ENCODE measurements around the gene SCYGR7. TPM values are rescaled to one million over a fixed set of nuclear protein-coding genes. Genes with fewer than 3 reads are reported as not detected.
A peak's percentile ranks its signal among the peaks of the same experiment; 100 is the strongest.

SCYGR7 gene
- polyA plus RNA-seq, 1 donor from 2014 or later: not detected

GRCh38 chr2:227774011-227774624, 46.0 kb downstream of the SCYGR7 start:
- no peak for TF ChIP-seq RAD21 (conservative IDR thresholded peaks at IDR 0.05)
- TF ChIP-seq MXI1 (conservative IDR thresholded peaks at IDR 0.05; ENCODE audit: poor library complexity, severe bottlenecking): no peak
- TF ChIP-seq, protein P1, sequence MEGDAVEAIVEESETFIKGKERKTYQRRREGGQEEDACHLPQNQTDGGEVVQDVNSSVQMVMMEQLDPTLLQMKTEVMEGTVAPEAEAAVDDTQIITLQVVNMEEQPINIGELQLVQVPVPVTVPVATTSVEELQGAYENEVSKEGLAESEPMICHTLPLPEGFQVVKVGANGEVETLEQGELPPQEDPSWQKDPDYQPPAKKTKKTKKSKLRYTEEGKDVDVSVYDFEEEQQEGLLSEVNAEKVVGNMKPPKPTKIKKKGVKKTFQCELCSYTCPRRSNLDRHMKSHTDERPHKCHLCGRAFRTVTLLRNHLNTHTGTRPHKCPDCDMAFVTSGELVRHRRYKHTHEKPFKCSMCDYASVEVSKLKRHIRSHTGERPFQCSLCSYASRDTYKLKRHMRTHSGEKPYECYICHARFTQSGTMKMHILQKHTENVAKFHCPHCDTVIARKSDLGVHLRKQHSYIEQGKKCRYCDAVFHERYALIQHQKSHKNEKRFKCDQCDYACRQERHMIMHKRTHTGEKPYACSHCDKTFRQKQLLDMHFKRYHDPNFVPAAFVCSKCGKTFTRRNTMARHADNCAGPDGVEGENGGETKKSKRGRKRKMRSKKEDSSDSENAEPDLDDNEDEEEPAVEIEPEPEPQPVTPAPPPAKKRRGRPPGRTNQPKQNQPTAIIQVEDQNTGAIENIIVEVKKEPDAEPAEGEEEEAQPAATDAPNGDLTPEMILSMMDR (IDR thresholded peaks at IDR 0.05; ENCODE audit: poor library complexity, severe bottlenecking): no peak
- no peak for TF ChIP-seq EP300 (conservative IDR thresholded peaks at IDR 0.05; ENCODE audit: poor library complexity, severe bottlenecking)
- no peak for TF ChIP-seq SMC3 (conservative IDR thresholded peaks at IDR 0.05; ENCODE audit: poor library complexity)
- no peak for TF ChIP-seq TAF1 (IDR thresholded peaks at IDR 0.05; ENCODE audit: low read depth)
- TF ChIP-seq POLR2AphosphoS5 (IDR thresholded peaks at IDR 0.05): no peak
- TF ChIP-seq EZH2 (IDR thresholded peaks at IDR 0.05; ENCODE audit: borderline replicate concordance, insufficient read depth, low read length, poor library complexity, severe bottlenecking): no peak
- TF ChIP-seq, protein P2, sequence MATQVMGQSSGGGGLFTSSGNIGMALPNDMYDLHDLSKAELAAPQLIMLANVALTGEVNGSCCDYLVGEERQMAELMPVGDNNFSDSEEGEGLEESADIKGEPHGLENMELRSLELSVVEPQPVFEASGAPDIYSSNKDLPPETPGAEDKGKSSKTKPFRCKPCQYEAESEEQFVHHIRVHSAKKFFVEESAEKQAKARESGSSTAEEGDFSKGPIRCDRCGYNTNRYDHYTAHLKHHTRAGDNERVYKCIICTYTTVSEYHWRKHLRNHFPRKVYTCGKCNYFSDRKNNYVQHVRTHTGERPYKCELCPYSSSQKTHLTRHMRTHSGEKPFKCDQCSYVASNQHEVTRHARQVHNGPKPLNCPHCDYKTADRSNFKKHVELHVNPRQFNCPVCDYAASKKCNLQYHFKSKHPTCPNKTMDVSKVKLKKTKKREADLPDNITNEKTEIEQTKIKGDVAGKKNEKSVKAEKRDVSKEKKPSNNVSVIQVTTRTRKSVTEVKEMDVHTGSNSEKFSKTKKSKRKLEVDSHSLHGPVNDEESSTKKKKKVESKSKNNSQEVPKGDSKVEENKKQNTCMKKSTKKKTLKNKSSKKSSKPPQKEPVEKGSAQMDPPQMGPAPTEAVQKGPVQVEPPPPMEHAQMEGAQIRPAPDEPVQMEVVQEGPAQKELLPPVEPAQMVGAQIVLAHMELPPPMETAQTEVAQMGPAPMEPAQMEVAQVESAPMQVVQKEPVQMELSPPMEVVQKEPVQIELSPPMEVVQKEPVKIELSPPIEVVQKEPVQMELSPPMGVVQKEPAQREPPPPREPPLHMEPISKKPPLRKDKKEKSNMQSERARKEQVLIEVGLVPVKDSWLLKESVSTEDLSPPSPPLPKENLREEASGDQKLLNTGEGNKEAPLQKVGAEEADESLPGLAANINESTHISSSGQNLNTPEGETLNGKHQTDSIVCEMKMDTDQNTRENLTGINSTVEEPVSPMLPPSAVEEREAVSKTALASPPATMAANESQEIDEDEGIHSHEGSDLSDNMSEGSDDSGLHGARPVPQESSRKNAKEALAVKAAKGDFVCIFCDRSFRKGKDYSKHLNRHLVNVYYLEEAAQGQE (IDR thresholded peaks at IDR 0.05; ENCODE audit: borderline replicate concordance): no peak
- H3K27me3 ChIP-seq (ENCODE audit: insufficient read depth, low read depth, low read length): no peaks in the 10 kb centered on the region
- no peak overlapping the region for H3K27ac ChIP-seq (ENCODE audit: low read length)
- no peaks in the 10 kb centered on the region for H3K36me3 ChIP-seq (ENCODE audit: insufficient read depth, low read length)
- H3K79me2 ChIP-seq (replicated peaks; ENCODE audit: insufficient read depth, low read length): no peaks in the 10 kb centered on the region
- H3F3A ChIP-seq (ENCODE audit: insufficient read depth, low read length, poor library complexity, severe bottlenecking): no peaks in the 10 kb centered on the region
- H3K9ac ChIP-seq (ENCODE audit: low read length): no peak overlapping the region
- no peaks in the 10 kb centered on the region for H3K9me3 ChIP-seq (ENCODE audit: low read length)
- no peaks in the 10 kb centered on the region for H3K9me2 ChIP-seq (ENCODE audit: insufficient read depth, low read length)
- no peaks in the 10 kb centered on the region for H4K20me1 ChIP-seq (ENCODE audit: insufficient read depth)
- no peak overlapping the region for H3K4me3 ChIP-seq (ENCODE audit: low read length)
- no peak overlapping the region for H2AFZ ChIP-seq (ENCODE audit: low read depth, low read length)
- no peak overlapping the region for H3K4me2 ChIP-seq (ENCODE audit: low read length)

- Histone ChIP-seq H2AFZ (ENCODE audit: low read depth, low read length) (no peak overlapping the region), H3K79me2 (replicated peaks; ENCODE audit: insufficient read depth, low read length) (no peaks in the 10 kb centered on the region), H3K4me2 (ENCODE audit: low read length) (no peak overlapping the region), H3K27me3 (ENCODE audit: insufficient read depth, low read depth, low read length) (no peaks in the 10 kb centered on the region), H3K9me2 (ENCODE audit: insufficient read depth, low read length) (no peaks in the 10 kb centered on the region), H3F3A (ENCODE audit: insufficient read depth, low read length, poor library complexity, severe bottlenecking) (no peaks in the 10 kb centered on the region), H3K9ac (ENCODE audit: low read length) (no peak overlapping the region), H4K20me1 (ENCODE audit: insufficient read depth) (no peaks in the 10 kb centered on the region), H3K27ac (ENCODE audit: low read length) (peak overlapping the region; percentile 9), H3K4me3 (ENCODE audit: low read length) (no peak overlapping the region), H3K9me3 (ENCODE audit: low read length) (no peaks in the 10 kb centered on the region), H3K36me3 (ENCODE audit: insufficient read depth, low read length) (no peaks in the 10 kb centered on the region)
- TF ChIP-seq SMC3 (conservative IDR thresholded peaks at IDR 0.05; ENCODE audit: poor library complexity): no peak
- TF ChIP-seq MXI1 (conservative IDR thresholded peaks at IDR 0.05; ENCODE audit: poor library complexity, severe bottlenecking): no peak
- TF ChIP-seq POLR2AphosphoS5 (IDR thresholded peaks at IDR 0.05): no peak
These were observed 47.0 kb downstream of the SCYGR7 start for GRCh38 chr2:227774895-227775842.

Small RNAs within 50 kb of the gene (small RNA-seq; reads per million reads assigned to genes)
- gene RNA5SP121: 0 to 0.24 (median 0.03) reads per million in 3 experiments
- 0 reads per million in 3 experiments for gene SNRPGP8

Other genes starting within 250 kb of the SCYGR7 start
- gene SCYGR2, start 129.4 kb upstream of the SCYGR7 start, polyA plus RNA-seq: not detected in 2 replicates
- not detected in 2 replicates for gene SCYGR3, start 113.5 kb upstream of the SCYGR7 start, polyA plus RNA-seq
- gene SCYGR4, start 110.8 kb upstream of the SCYGR7 start, polyA plus RNA-seq: not detected in 2 replicates
- gene SCYGR5, start 61.5 kb upstream of the SCYGR7 start, polyA plus RNA-seq: not detected in 2 replicates
- gene SLC19A3, start 10.3 kb upstream of the SCYGR7 start, polyA plus RNA-seq: 2.0 and 2.9 TPM in 2 replicates
- not detected in 2 replicates for gene SCYGR6, start 3.6 kb upstream of the SCYGR7 start, polyA plus RNA-seq
- not detected in 2 replicates for gene SCYGR8, start 17.6 kb downstream of the SCYGR7 start, polyA plus RNA-seq
- gene CCL20, start 85.5 kb downstream of the SCYGR7 start, polyA plus RNA-seq: not detected in 2 replicates
- 1.5 and 3.8 TPM in 2 replicates for gene DAW1, start 143.3 kb downstream of the SCYGR7 start, polyA plus RNA-seq

All from neural cell (in vitro differentiated cells).